SK-N-SH treated with all-trans-retinoic acid at 6 μM for 48 hours (cell line): ENCODE data around the gene TBC1D3B.
"Not testable (repeated sequence)": the region's sequence is repeated elsewhere in the genome, so short reads cannot be mapped to it uniquely, and the experiment has no call there.

Experiments used
- ARNTL ChIP-seq: fragments of 450-650 bp; formaldehyde crosslinking; IDR thresholded peaks from 2 replicates; pipeline ENCODE4 v1.5.0; 2020; ENCODE audit warnings: low read depth, mild to moderate bottlenecking, moderate library complexity, borderline replicate concordance
- BACH2 ChIP-seq: fragments of 250-450 bp; sonication (Bioruptor Pico); IDR thresholded peaks from 2 replicates; pipeline ENCODE4 v1.9.0; 2021; ENCODE audit warnings: mild to moderate bottlenecking, borderline replicate concordance
- CREB5 ChIP-seq: fragments of 250-450 bp; sonication (Bioruptor Pico); IDR thresholded peaks from 2 replicates; pipeline ENCODE4 v1.5.1; 2020; ENCODE audit warnings: low read depth, mild to moderate bottlenecking, moderate library complexity
- ISL1 ChIP-seq: fragments of 250-450 bp; sonication (Bioruptor Pico); IDR thresholded peaks from 2 replicates; pipeline ENCODE4 v2.1.2; 2022; ENCODE audit warnings: mild to moderate bottlenecking, moderate library complexity
- OSR1 ChIP-seq: fragments of 250-450 bp; sonication (Bioruptor Pico); IDR thresholded peaks from 2 replicates; pipeline ENCODE4 v1.8.0; 2022; ENCODE audit warnings: moderate library complexity, mild to moderate bottlenecking, inconsistent platforms
- PATZ1 ChIP-seq: fragments of 250-450 bp; sonication (Bioruptor Pico); IDR thresholded peaks from 2 replicates; pipeline ENCODE4 v1.8.0; 2020; ENCODE audit warnings: mild to moderate bottlenecking, moderate library complexity, borderline replicate concordance
- PPARA ChIP-seq: fragments of 250-450 bp; sonication (Bioruptor Pico); IDR thresholded peaks from 2 replicates; pipeline ENCODE4 v1.5.0; 2020; ENCODE audit warnings: mild to moderate bottlenecking, borderline replicate concordance
- RARB ChIP-seq: fragments of 250-450 bp; sonication (Bioruptor Pico); IDR thresholded peaks from 2 replicates; pipeline ENCODE4 v1.8.0; 2021; ENCODE audit warnings: mild to moderate bottlenecking, moderate library complexity
- SNAI2 ChIP-seq: fragments of 250-450 bp; sonication (Bioruptor Pico); IDR thresholded peaks from 2 replicates; pipeline ENCODE4 v1.5.0; 2020; ENCODE audit warnings: mild to moderate bottlenecking, moderate library complexity
- TSHZ2 ChIP-seq: fragments of 250-450 bp; sonication (Bioruptor Pico); IDR thresholded peaks from 2 replicates; pipeline ENCODE4 v1.5.0; 2020; ENCODE audit warnings: mild to moderate bottlenecking, moderate library complexity
- ZFP3 ChIP-seq: fragments of 250-450 bp; sonication (Bioruptor Pico); IDR thresholded peaks from 2 replicates; pipeline ENCODE4 v1.5.0; 2020; ENCODE audit warnings: mild to moderate bottlenecking, moderate library complexity
- ZFP30 ChIP-seq: fragments of 450-650 bp; formaldehyde crosslinking; IDR thresholded peaks from 2 replicates; pipeline ENCODE4 v1.5.0; 2022; ENCODE audit warnings: mild to moderate bottlenecking, moderate library complexity
- ZNF565 ChIP-seq: fragments of 450-650 bp; formaldehyde crosslinking; conservative IDR thresholded peaks from 2 replicates; pipeline ENCODE4 v1.5.0; 2020; ENCODE audit warnings: low read depth, mild to moderate bottlenecking, moderate library complexity
- ZNF70 ChIP-seq: fragments of 450-650 bp; formaldehyde crosslinking; IDR thresholded peaks from 2 replicates; pipeline ENCODE4 v1.5.0; 2020; ENCODE audit warnings: mild to moderate bottlenecking, moderate library complexity

- TF ChIP-seq ISL1 (CRISPR knock-in tag); BACH2; OSR1 (CRISPR knock-in tag); TSHZ2 (CRISPR knock-in tag); RARB (CRISPR knock-in tag); PPARA (CRISPR knock-in tag); PATZ1 (CRISPR knock-in tag); ZNF565; ZNF70 (CRISPR knock-in tag); SNAI2 (CRISPR knock-in tag); ZFP30 (CRISPR knock-in tag); ZFP3 (CRISPR knock-in tag); CREB5 (CRISPR knock-in tag); ARNTL: not testable (repeated sequence)
Observed at GRCh38 chr17:36187943-36188665, 11.7 kb upstream of the TBC1D3B start.
